ENCODE measurements around the gene TATDN2.
A peak's percentile ranks its signal among the peaks of the same experiment; 100 is the strongest.

Gene TATDN2

GRCh38 chr3:10234526-10235230 is 13.6 kb upstream of the TATDN2 start:
- no peak for DNase-seq (ENCODE audit: low read depth, low spot score)
- H3K4me3 ChIP-seq (ENCODE audit: low read length): no peak overlapping the region

GRCh38 chr3:10235551-10235950 is 12.7 kb upstream of the TATDN2 start:
- no peak overlapping the region for H3K4me3 ChIP-seq (ENCODE audit: low read length)
- DNase-seq (ENCODE audit: low read depth, low spot score): no peak

- DNase-seq (ENCODE audit: low read depth, low spot score): no peak
- no peak overlapping the region for H3K4me3 ChIP-seq (ENCODE audit: low read length)
These were observed 9.7 kb upstream of the TATDN2 start for GRCh38 chr3:10238345-10239183.

- no peak for DNase-seq (ENCODE audit: low read depth, low spot score)
- no peak overlapping the region for H3K4me3 ChIP-seq (ENCODE audit: low read length)
These were observed 7.5 kb upstream of the TATDN2 start for GRCh38 chr3:10240799-10241198.

DNA sequence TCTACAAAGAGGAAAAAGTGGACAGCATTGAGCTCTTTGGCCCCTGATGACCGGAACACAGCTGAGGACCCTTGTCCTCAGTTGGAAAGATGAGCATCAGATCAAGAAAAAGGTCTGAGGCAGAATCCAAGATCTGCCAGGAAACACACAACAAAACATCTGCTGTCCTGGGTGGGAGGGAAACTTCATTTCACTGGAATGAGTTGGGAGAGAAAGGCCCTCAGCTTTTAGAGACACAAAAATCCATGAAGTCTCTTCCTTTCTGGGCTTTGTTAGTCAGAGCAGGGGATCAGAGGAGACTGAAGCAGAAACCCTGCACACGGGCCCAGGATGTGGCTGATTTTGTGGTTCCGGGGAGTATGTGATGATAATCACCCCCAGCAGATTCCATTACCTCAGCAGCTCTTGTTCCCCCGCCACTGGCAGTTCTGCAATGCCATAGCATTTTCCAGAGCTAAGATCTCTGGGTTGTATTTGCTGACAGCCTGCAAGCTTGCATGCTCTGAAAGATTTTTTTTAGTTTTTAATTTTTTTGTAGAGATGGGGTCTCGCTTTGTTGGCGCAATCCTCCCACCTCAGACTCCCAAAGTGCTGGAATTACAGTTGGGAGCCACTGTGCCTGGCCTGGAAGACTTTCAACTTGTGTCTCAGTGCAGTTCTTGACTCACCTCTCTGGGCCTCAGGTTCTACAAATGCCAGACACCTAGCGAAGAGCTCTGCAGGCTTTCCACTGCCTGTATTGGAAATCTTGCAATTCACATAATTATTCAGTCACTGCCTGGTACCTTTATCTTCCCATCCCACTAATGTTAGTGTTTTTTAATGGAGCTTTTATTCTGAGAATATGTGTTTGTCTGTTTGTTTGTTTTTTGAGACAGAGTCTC is 5.8 kb upstream of the TATDN2 start:
- peak overlapping the region; percentile 25 for H3K4me3 ChIP-seq (ENCODE audit: low read length)
- peak; percentile 95 for DNase-seq (ENCODE audit: low read depth, low spot score)

- H3K4me3 ChIP-seq (ENCODE audit: low read length): no peak overlapping the region
- DNase-seq (ENCODE audit: low read depth, low spot score): no peak
These were observed 4.2 kb upstream of the TATDN2 start for GRCh38 chr3:10244009-10244408.

GRCh38 chr3:10245081-10245712 is 3.1 kb upstream of the TATDN2 start:
- H3K4me3 ChIP-seq (ENCODE audit: low read length): no peak overlapping the region
- no peak for DNase-seq (ENCODE audit: low read depth, low spot score)

DNA sequence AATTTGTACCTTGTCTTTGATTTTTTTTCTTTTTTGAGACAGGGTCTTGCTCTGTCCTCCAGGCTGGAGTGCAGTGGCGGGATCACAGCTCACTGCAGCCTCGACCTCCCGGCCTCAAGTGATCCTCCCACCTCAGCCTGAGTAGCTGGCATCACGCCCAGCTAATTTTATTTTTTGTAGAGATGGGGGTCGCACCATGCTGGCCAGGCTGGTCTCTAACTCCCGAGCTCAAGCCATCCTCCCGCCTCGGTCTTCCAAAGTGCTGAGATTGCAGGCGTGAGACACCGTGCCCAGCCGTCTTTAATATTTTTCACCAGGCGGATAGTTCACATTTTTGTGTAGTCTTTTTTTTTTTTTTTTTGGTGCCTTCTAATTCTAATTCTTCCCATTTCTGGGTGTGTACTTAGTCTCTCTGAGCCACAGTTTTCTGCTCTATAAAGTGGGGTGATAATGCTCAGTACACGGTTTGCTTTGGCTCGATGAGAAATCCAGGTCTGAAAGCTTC is 528 bp upstream of the TATDN2 start:
- peak overlapping the region; percentile 29 for H3K4me3 ChIP-seq (ENCODE audit: low read length)
- no peak for DNase-seq (ENCODE audit: low read depth, low spot score)

- no peak for DNase-seq (ENCODE audit: low read depth, low spot score)
These were observed 907 bp downstream of the TATDN2 start for GRCh38 chr3:10248984-10249748.

GRCh38 chr3:10249833-10250232 is 1.6 kb downstream of the TATDN2 start:
- no peak for DNase-seq (ENCODE audit: low read depth, low spot score)
- H3K4me3 ChIP-seq (ENCODE audit: low read length): peak overlapping the region; percentile 97

More at GRCh38 chr3:10248984-10249748, 907 bp downstream of the TATDN2 start:
- peak overlapping the region; percentile 97 for H3K4me3 ChIP-seq (ENCODE audit: low read length)

- no peak overlapping the region for H3K4me3 ChIP-seq (ENCODE audit: low read length)
- no peak for DNase-seq (ENCODE audit: low read depth, low spot score)
These were observed 2.7 kb downstream of the TATDN2 start for GRCh38 chr3:10251006-10251405.

GRCh38 chr3:10253731-10254130 is 5.5 kb downstream of the TATDN2 start:
- DNase-seq (ENCODE audit: low read depth, low spot score): no peak
- H3K4me3 ChIP-seq (ENCODE audit: low read length): no peak overlapping the region

- no peak overlapping the region for H3K4me3 ChIP-seq (ENCODE audit: low read length)
- no peak for DNase-seq (ENCODE audit: low read depth, low spot score)
These were observed 7.6 kb downstream of the TATDN2 start for GRCh38 chr3:10255835-10256234.

DNA sequence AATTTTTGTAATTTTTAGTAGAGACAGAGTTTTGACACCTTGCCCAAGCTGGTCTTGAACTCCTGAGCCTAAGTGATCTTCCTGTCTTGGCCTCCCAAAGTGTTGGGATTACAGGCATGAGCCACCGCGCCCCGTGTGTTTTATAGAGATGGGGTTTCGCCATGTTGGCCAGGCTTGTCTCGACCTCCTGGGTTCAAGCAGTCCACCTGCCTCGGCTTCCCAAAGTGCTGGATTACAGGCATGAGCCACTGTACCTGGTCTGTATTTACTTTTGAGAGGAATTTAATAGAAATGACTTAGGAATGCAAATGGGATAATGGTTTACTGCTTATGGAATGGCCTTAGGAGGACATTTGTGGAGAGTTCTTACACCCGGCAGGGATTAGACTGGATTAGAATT is 10.8 kb downstream of the TATDN2 start:
- DNase-seq (ENCODE audit: low read depth, low spot score): no peak
- H3K4me3 ChIP-seq (ENCODE audit: low read length): no peak overlapping the region

DNA sequence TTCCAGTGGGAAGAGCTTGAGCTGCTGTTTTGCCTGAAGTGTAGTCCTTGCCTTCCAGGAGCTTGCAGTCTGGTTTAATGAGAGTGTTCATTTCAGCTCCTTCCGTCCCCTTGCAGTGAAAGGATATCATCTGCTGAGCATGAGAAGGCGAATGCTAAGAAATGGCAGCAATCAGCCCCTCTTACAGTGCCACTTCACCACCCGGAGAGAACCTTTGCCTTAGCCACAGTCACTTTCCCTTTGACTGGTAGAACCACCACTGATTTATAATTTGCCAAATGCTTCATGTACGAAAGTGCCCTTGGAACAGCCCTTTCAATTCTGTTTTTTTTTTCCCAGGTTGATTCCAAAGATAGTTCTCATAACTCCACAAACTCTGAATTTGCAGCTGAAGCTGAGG is 11.5 kb downstream of the TATDN2 start:
- H3K4me3 ChIP-seq (ENCODE audit: low read length): no peak overlapping the region
- no peak for DNase-seq (ENCODE audit: low read depth, low spot score)

DNA sequence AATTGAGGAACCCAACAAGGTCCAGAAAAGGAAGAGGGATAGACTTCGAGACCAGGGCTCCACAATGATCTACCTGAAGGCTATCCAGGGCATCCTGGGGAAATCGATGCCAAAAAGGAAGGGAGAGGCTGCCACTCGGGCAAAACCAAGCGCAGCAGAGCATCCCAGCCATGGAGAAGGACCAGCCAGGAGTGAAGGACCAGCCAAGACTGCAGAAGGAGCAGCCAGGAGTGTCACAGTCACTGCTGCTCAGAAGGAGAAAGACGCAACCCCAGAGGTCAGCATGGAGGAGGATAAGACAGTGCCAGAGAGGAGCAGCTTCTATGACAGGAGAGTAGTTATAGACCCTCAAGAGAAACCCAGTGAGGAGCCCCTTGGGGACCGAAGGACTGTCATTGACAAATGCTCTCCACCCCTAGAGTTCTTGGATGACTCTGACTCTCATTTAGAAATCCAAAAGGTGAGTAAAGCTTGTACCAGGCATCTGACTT is 12.0 kb downstream of the TATDN2 start:
- no peak for DNase-seq (ENCODE audit: low read depth, low spot score)
- H3K4me3 ChIP-seq (ENCODE audit: low read length): no peak overlapping the region

- no peak for DNase-seq (ENCODE audit: low read depth, low spot score)
- H3K4me3 ChIP-seq (ENCODE audit: low read length): no peak overlapping the region
These were observed 13.8 kb downstream of the TATDN2 start for GRCh38 chr3:10262027-10262426.
